Neuronal stem cell (in vitro differentiated cells): ENCODE results near the gene CTNNA3.

Experiments
- DNase-seq: peaks from one replicate; pipeline ENCODE4 v3.0.0-alpha.2; 2013; ENCODE audit warnings: low spot score
- H2AFZ ChIP-seq: one replicate; pipeline ENCODE4 v1.6.1; 2013; ENCODE audit warnings: mild to moderate bottlenecking, low read length, inconsistent platforms
- H2AK5ac ChIP-seq: 2 replicates; pipeline ENCODE4 v1.6.1; 2013; ENCODE audit warnings: low read depth, mild to moderate bottlenecking, inconsistent platforms, low read length, moderate library complexity, mixed read lengths
- H2BK120ac ChIP-seq: 2 replicates; pipeline ENCODE4 v1.6.1; 2013; ENCODE audit warnings: low read depth, mild to moderate bottlenecking, inconsistent platforms, low read length, moderate library complexity, mixed read lengths
- H2BK12ac ChIP-seq: one replicate; pipeline ENCODE4 v1.6.1; 2013; ENCODE audit warnings: low read length, inconsistent platforms
- H2BK15ac ChIP-seq: 2 replicates; pipeline ENCODE4 v1.6.1; 2013; ENCODE audit warnings: mild to moderate bottlenecking, low read length, inconsistent platforms, mixed read lengths
- H2BK5ac ChIP-seq: one replicate; pipeline ENCODE4 v1.6.1; 2013; ENCODE audit warnings: inconsistent platforms, mild to moderate bottlenecking, low read length, moderate library complexity
- H3K14ac ChIP-seq: one replicate; pipeline ENCODE4 v1.6.1; 2013; ENCODE audit warnings: low read length, inconsistent platforms
- H3K18ac ChIP-seq: 2 replicates; pipeline ENCODE4 v1.6.1; 2013; ENCODE audit warnings: low read length, inconsistent platforms
- H3K23ac ChIP-seq: 2 replicates; pipeline ENCODE4 v1.6.1; 2013; ENCODE audit warnings: low read depth, mild to moderate bottlenecking, mixed read lengths, low read length, inconsistent platforms; ENCODE audit not compliant: poor library complexity
- H3K27ac ChIP-seq: replicated peaks from 3 replicates; pipeline ENCODE4 v1.5.1; 2013; ENCODE audit warnings: low read length, inconsistent platforms
- H3K27me3 ChIP-seq, 3 experiments: 2 replicates each; pipeline ENCODE4 v1.6.1; 2013; ENCODE audit warnings: low read length in 3 of 3, mild to moderate bottlenecking in 2 of 3, inconsistent platforms in 1 of 3, low read depth in 1 of 3, mixed read lengths in 1 of 3, moderate library complexity in 1 of 3; ENCODE audit not compliant: control insufficient read depth in 3 of 3, insufficient read depth in 3 of 3
- H3K36me3 ChIP-seq, 2 donors: replicated peaks in 1 of 2; 2 replicates each; pipeline ENCODE4 v1.6.1; 2013; ENCODE audit warnings: low read length in 2 of 2; ENCODE audit not compliant: control insufficient read depth in 2 of 2, insufficient read depth in 2 of 2
- H3K4ac ChIP-seq: 2 replicates; pipeline ENCODE4 v1.6.1; 2013; ENCODE audit warnings: inconsistent platforms, mild to moderate bottlenecking, low read length, moderate library complexity
- H3K4me1 ChIP-seq, 2 donors: 1 replicate in 1 of 2; 2 replicates in 1 of 2; pipeline ENCODE4 v1.6.1; 2013; ENCODE audit warnings: low read length in 2 of 2, low read depth in 1 of 2; ENCODE audit not compliant: control insufficient read depth in 2 of 2, insufficient read depth in 1 of 2
- H3K4me2 ChIP-seq: one replicate; pipeline ENCODE4 v1.6.1; 2013; ENCODE audit warnings: mild to moderate bottlenecking, low read length, inconsistent platforms; ENCODE audit not compliant: insufficient read depth, poor library complexity, severe bottlenecking
- H3K4me3 ChIP-seq, 2 donors: 2 replicates each; pipeline ENCODE4 v1.5.1; 2013; ENCODE audit warnings: low read length in 2 of 2, mild to moderate bottlenecking in 2 of 2, inconsistent platforms in 1 of 2, moderate library complexity in 1 of 2
- H3K79me1 ChIP-seq: one replicate; pipeline ENCODE4 v1.6.1; 2013; ENCODE audit warnings: low read depth, mild to moderate bottlenecking, inconsistent platforms, low read length, moderate library complexity
- H3K9ac ChIP-seq: one replicate; pipeline ENCODE4 v1.6.1; 2013; ENCODE audit warnings: mild to moderate bottlenecking, low read depth, low read length, inconsistent platforms; ENCODE audit not compliant: poor library complexity
- H3K9me3 ChIP-seq, 2 donors: replicated peaks in 1 of 2; 2 replicates each; pipeline versions ENCODE3 to v1.6.1; 2013; ENCODE audit warnings: low read length in 2 of 2, mild to moderate bottlenecking in 2 of 2, inconsistent platforms in 1 of 2, low read depth in 1 of 2, mixed read lengths in 1 of 2, moderate library complexity in 1 of 2; ENCODE audit not compliant: control insufficient read depth in 2 of 2, insufficient read depth in 1 of 2
- H4K8ac ChIP-seq: one replicate; pipeline ENCODE4 v1.6.1; 2013; ENCODE audit warnings: low read depth, mild to moderate bottlenecking, inconsistent platforms, low read length, moderate library complexity
- H4K91ac ChIP-seq: one replicate; pipeline ENCODE4 v1.6.1; 2013; ENCODE audit warnings: low read length, low read depth, mild to moderate bottlenecking, inconsistent platforms; ENCODE audit not compliant: poor library complexity
- WGBS, 2 donors: extraction: QIAGEN DNeasy Blood & Tissue Kit; methylation state at CpG; one replicate each; pipeline ENCODE4 v1.1.7; 2013; ENCODE audit warnings: missing lambda C conversion rate in 2 of 2, mixed read lengths in 1 of 2; ENCODE audit not compliant: insufficient read length in 2 of 2, insufficient replicate concordance in 1 of 2; ENCODE audit errors: extremely low coverage in 2 of 2; 5-methylcytosine and 5-hydroxymethylcytosine counted together

CTNNA3 gene

GRCh38 chr10:66782144-66782543, 913.9 kb downstream of the CTNNA3 start:
- Histone ChIP-seq H3K36me3 (no peaks in the 10 kb centered on the region), H2BK15ac (no peak overlapping the region), H3K14ac (no peak overlapping the region), H3K9ac (no peak overlapping the region), H4K8ac (no peak overlapping the region), H3K79me1 (no peaks in the 10 kb centered on the region), H2BK5ac (no peak overlapping the region), H3K4ac (no peak overlapping the region), H4K91ac (no peak overlapping the region), H3K9me3 (no peaks in the 10 kb centered on the region), H3K23ac (no peak overlapping the region), H2AK5ac (no peak overlapping the region), H2BK120ac (no peak overlapping the region), H3K4me2 (no peak overlapping the region), H2AFZ (no peak overlapping the region), H3K4me3 (no peak overlapping the region), H3K27me3 (peaks cover 0 to 3% (median 0%) of the 10 kb centered on the region in 3 experiments), H3K18ac (no peak overlapping the region), H2BK12ac (no peak overlapping the region), H3K4me1 (no peaks in the 10 kb centered on the region), H3K27ac (no peak overlapping the region)
- DNase-seq: no peak

DNA sequence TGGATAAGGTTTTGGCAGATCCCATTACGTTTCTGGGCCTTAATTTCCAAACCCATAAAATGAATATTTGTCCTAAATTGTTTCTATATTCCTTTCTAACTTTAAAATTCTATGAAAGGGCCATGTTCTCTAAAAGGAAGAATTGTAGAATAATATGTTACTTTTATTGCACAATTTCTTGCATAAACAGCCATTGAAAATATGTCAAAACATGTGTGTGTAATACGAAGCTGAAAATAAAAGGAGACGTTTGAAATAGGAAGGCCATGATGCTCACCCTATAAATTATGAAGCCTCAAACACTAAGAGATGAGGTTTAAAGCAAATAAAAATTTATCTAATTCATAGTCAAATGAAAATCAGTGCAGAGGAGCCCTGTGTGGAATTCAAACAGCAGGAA, 915.2 kb downstream of the CTNNA3 start:
- Histone ChIP-seq H3K4me3 (no peak overlapping the region), H3K79me1 (no peaks in the 10 kb centered on the region), H2AK5ac (no peak overlapping the region), H3K4me2 (no peak overlapping the region), H3K4ac (no peak overlapping the region), H3K9ac (no peak overlapping the region), H2BK5ac (no peak overlapping the region), H3K4me1 (no peaks in the 10 kb centered on the region), H3K27ac (no peak overlapping the region), H3K14ac (no peak overlapping the region), H3K23ac (no peak overlapping the region), H3K18ac (no peak overlapping the region), H2AFZ (no peak overlapping the region), H4K8ac (no peak overlapping the region), H4K91ac (no peak overlapping the region), H3K9me3 (no peaks in the 10 kb centered on the region), H2BK15ac (no peak overlapping the region), H3K27me3 (peaks cover 0 to 3% (median 0%) of the 10 kb centered on the region in 3 experiments), H2BK12ac (no peak overlapping the region), H2BK120ac (no peak overlapping the region), H3K36me3 (no peaks in the 10 kb centered on the region)
- no CpG with 5 or more reads among the region's 3 CpGs for WGBS, 2 donors
- DNase-seq: no peak

GRCh38 chr10:66778351-66778750, 917.6 kb downstream of the CTNNA3 start:
- Histone ChIP-seq H3K36me3 (no peaks in the 10 kb centered on the region), H2AFZ (no peak overlapping the region), H3K27me3 (no peaks in the 10 kb centered on the region), H2BK15ac (no peak overlapping the region), H3K14ac (no peak overlapping the region), H3K4me3 (no peak overlapping the region), H2BK12ac (no peak overlapping the region), H3K9ac (no peak overlapping the region), H3K79me1 (no peaks in the 10 kb centered on the region), H2AK5ac (no peak overlapping the region), H3K4me2 (no peak overlapping the region), H4K8ac (no peak overlapping the region), H3K9me3 (no peaks in the 10 kb centered on the region), H2BK120ac (no peak overlapping the region), H3K23ac (no peak overlapping the region), H4K91ac (no peak overlapping the region), H3K4me1 (no peaks in the 10 kb centered on the region), H3K18ac (no peak overlapping the region), H3K4ac (no peak overlapping the region), H2BK5ac (no peak overlapping the region), H3K27ac (no peak overlapping the region)
- DNase-seq: no peak
- no CpG with 5 or more reads among the region's 4 CpGs for WGBS, 2 donors

- Histone ChIP-seq H3K4me2 (no peak overlapping the region), H2AK5ac (no peak overlapping the region), H3K9ac (no peak overlapping the region), H3K9me3 (no peaks in the 10 kb centered on the region), H4K8ac (no peak overlapping the region), H3K36me3 (no peaks in the 10 kb centered on the region), H2BK120ac (no peak overlapping the region), H3K23ac (no peak overlapping the region), H3K18ac (no peak overlapping the region), H4K91ac (no peak overlapping the region), H3K4ac (no peak overlapping the region), H3K4me1 (no peaks in the 10 kb centered on the region), H2AFZ (no peak overlapping the region), H2BK12ac (no peak overlapping the region), H2BK15ac (no peak overlapping the region), H2BK5ac (no peak overlapping the region), H3K79me1 (no peaks in the 10 kb centered on the region), H3K27ac (no peak overlapping the region), H3K27me3 (no peaks in the 10 kb centered on the region), H3K4me3 (no peak overlapping the region), H3K14ac (no peak overlapping the region)
- no peak for DNase-seq
- no CpG with 5 or more reads among the region's 2 CpGs for WGBS, 2 donors
These were observed 918.3 kb downstream of the CTNNA3 start for GRCh38 chr10:66777665-66778064.
